HG03175 (cell line): ENCODE measurements around the gene HPSE2.
"Not testable (repeated sequence)": the region's sequence is repeated elsewhere in the genome, so short reads cannot be mapped to it uniquely, and the experiment has no call there.

Source experiments
- ATAC-seq: cut with Tn5 transposase; IDR thresholded peaks from one replicate; pipeline ENCODE4 v1.9.1; 2021; ENCODE audit warnings: mild to moderate bottlenecking, moderate library complexity; ENCODE audit not compliant: unreplicated experiment

The HPSE2 gene

DNA sequence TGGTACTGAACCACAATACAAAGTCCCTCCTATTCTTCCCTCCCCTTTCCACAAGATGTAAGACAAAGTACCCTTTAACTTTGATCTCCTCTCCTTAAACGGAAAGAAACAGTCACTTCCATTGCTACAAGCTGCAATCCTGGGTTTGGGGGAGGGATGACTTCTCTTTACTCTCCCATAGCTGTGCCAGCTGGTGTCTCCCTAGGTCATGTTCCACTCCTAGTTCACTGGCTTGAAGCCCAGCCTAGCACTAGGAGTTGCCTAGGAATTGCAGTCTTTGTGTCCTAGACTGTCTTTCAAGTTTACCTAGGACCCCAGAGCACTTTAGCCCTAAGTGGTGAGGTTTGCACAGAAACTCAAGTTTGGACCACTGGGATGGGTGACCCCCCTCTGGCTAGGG is 311.1 kb downstream of the HPSE2 start:
- ATAC-seq, result no peak

DNA sequence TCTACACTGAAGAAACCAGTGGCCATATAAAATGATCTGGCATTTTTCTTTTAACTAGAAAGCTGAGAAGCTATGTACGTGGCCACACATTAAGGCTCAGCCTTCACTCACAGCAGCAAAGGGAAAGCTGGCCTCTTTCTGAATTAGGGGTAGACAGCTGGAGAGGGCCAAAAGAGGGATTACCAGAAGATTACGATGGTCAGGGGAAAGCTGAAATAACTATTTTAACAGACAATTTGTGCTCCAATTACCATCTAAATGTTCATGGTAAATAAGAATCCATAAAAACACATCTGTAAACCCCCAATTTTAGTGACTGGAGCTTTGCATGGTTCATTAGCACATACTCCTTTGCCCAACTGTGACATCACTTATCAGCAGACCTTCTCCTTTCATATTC is 314.3 kb downstream of the HPSE2 start:
- no peak for ATAC-seq

DNA sequence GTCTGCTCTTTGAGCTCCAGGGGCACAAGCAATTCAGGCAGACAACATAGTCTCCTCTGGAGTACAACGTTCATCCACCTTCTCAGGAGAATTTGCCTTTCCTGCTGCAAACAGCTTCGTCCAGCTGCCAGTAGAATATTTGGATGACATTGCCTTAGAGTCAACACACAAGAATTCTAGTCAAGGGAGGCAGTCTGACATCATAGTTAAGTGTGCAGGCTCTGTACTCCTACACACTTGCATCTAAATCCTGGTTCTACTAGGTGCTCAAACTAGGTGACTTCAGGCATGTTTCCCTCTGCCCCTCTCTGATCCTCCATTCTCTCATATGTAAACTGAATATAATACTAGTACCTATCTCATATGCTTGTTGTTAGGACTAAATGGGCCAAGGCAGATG is 314.8 kb downstream of the HPSE2 start:
- ATAC-seq, result no peak

GRCh38 chr10:98920360-98920759 is 315.3 kb downstream of the HPSE2 start:
- ATAC-seq, result no peak

DNA sequence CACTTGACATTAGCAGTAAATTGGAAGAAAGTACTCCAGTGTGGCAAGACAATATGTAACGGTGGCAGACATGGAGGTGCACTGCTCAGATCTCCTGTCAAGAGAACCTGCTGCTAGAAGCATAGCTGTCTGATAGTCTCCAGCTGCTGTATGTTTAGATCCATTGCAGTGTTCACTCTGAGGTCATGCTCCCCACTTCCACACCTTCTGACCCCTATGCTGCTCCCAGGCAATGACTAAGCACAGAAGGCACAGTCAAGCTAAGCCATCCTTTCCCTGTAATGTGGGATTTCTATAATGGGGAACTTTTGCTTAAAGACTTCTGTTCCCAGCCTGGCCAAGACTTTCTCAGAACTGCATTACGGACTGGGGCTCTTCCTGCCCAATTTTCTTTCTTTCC is 315.8 kb downstream of the HPSE2 start:
- no peak for ATAC-seq

DNA sequence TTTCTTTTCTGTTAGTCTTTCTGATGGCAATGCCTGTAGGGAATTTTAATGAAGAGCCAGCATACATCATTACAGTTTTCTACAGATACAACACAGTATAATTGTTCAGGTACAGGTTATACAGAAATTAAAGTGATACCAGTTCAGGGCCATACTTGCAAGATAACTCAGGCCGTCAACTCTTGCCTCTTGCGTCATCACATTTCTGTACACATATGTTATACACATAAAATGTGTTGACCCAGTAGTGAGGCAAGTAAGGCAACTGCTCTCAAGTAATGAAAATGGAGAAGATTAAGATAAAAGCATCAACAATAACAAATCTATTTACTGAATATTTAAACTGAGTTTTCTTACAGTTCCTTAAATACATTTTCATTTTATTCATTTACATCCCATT is 317.8 kb downstream of the HPSE2 start:
- ATAC-seq, result no peak

- ATAC-seq, result no peak
These were observed 319.0 kb downstream of the HPSE2 start for GRCh38 chr10:98916526-98917125.

GRCh38 chr10:98915911-98916310 is 319.7 kb downstream of the HPSE2 start:
- ATAC-seq, result no peak

DNA sequence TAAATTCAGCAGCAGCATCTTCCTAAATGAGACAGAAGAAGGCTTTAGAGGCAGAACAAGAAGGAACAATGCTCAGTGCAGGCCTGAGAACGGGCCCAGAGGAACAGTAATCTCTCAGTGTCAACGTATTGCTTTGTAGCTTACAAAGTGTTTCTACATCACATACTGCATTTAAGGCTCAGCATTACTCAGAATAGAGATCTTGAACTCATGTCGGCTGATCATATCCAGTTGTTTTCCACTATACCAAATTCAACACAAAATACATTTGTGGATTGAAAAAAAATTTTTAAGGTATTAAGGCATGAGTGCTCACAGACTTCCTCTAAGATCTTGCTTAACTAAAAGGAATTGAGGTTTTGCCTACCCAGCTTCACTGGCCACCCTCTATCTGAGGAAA is 325.1 kb downstream of the HPSE2 start:
- no peak for ATAC-seq

- ATAC-seq, result no peak
These were observed 325.6 kb downstream of the HPSE2 start for GRCh38 chr10:98910048-98910447.

- ATAC-seq, result no peak
These were observed 326.8 kb downstream of the HPSE2 start for GRCh38 chr10:98908868-98909267.

DNA sequence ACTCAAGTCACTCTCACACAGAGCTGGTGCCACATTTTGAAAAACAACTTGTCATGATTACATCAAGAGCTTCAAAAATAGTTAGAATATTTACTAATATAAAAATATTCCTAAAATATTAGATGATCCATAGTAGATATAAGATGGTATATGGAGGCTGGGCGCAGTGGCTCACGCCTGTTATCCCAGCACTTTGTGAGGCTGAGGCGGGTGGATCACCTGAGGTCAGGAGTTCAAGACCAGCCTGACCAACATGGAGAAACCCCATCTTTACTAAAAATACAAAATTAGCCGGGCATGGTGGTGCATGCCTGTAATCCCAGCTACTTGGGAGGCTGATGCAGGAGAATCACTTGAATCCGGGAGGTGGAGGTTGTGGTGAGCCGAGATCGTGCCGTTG is 327.4 kb downstream of the HPSE2 start:
- ATAC-seq, result not testable (repeated sequence)

GRCh38 chr10:98901441-98902110 is 334.1 kb downstream of the HPSE2 start:
- no peak for ATAC-seq

DNA sequence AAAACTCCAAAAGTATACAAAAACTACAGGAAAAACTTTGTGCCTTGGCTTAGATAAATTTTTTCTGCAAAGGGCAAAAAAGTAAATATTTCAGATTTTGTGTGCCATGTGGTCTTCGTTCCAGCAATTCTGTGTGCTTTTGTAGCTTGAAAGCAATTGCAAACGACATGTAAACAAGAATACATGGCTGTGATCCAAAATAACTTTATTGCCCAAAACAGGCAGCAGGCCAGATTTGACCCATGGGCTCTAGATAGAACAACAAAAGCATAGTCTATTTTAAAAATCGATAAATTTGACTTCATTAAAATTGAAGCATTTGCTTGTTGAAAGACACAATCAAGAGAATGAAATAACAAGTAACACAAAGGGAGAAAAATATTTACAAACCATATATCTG is 336.6 kb downstream of the HPSE2 start:
- no peak for ATAC-seq

- no peak for ATAC-seq
These were observed 343.1 kb downstream of the HPSE2 start for GRCh38 chr10:98892523-98892922.

DNA sequence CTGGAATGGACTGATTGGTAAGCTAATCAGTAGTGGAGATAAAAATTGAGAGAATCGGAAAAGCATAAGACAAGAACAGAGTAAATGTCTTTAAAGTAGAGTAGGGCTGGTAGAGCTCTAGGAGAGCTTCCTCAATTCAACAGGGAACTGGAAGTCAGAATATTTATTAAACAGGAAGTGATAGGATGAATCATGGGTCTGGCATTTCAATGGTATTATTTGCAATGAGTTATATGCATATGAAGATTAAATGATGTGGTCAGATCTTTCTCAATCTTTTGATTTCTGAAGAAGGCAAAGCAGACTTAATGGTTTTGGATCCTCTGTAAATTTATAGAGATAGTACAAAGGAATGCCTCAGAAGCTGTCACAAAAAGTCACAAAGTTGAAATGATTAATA is 349.0 kb downstream of the HPSE2 start:
- ATAC-seq, result no peak

DNA sequence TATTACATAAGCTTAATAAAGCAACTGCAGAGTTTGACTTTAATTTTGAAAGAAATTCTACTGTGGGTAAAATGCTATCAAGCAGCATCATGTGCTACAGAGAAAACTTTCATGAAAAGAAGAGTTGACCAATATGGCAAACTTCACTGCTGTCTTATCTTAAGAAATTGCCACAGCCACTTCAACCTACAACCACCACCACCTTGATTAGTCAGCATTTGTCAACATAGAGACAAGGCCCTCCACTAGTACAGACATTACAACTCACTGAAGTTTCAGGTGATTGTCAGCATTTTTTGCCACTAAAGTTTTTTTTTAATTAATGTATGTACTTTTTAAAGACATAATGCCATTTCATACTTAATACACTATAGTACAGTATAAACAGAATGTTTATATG is 350.3 kb downstream of the HPSE2 start:
- no peak for ATAC-seq

- no peak for ATAC-seq
These were observed 353.9 kb downstream of the HPSE2 start for GRCh38 chr10:98881789-98882188.

GRCh38 chr10:98880971-98881370 is 354.7 kb downstream of the HPSE2 start:
- ATAC-seq, result no peak

GRCh38 chr10:98878921-98879320 is 356.7 kb downstream of the HPSE2 start:
- ATAC-seq, result no peak

GRCh38 chr10:98878418-98878817 is 357.2 kb downstream of the HPSE2 start:
- no peak for ATAC-seq

GRCh38 chr10:98861962-98862361 is 373.7 kb downstream of the HPSE2 start:
- no peak for ATAC-seq

- no peak for ATAC-seq
These were observed 377.1 kb downstream of the HPSE2 start for GRCh38 chr10:98858525-98858924.
